Large intestine (tissue), 3 donors: ENCODE results near the gene DNAH17. TPM values are rescaled to one million over a fixed set of nuclear protein-coding genes. Genes with fewer than 3 reads are reported as not detected.

Experiments used
- DNase-seq, 2 donors: peaks; one replicate each; pipeline versions ENCODE4 v3.0.0 to v3.0.0-alpha.2; 2013
- H3K27ac ChIP-seq: one replicate; pipeline ENCODE4 v1.5.1; 2013; ENCODE audit warnings: low read length
- H3K27me3 ChIP-seq: 2 replicates; pipeline ENCODE4 v1.6.1; 2013; ENCODE audit warnings: low read length; ENCODE audit not compliant: control insufficient read depth, insufficient read depth
- H3K36me3 ChIP-seq: 2 replicates; pipeline ENCODE4 v1.6.1; 2013; ENCODE audit warnings: low read length; ENCODE audit not compliant: control insufficient read depth, insufficient read depth
- H3K4me1 ChIP-seq: one replicate; pipeline ENCODE4 v1.6.1; 2013; ENCODE audit warnings: low read length; ENCODE audit not compliant: control insufficient read depth, insufficient read depth
- H3K4me3 ChIP-seq: one replicate; pipeline ENCODE4 v1.5.1; 2013; ENCODE audit warnings: low read length
- H3K9me3 ChIP-seq: one replicate; pipeline ENCODE4 v1.6.1; 2013; ENCODE audit warnings: mild to moderate bottlenecking, low read depth, low read length, moderate library complexity; ENCODE audit not compliant: control insufficient read depth
- WGBS: methylation state at CpG from one replicate; pipeline ENCODE4 v1.1.5; 2013; ENCODE audit warnings: low lambda C conversion rate; ENCODE audit not compliant: insufficient coverage; 5-methylcytosine and 5-hydroxymethylcytosine counted together
- polyA plus RNA-seq: library from polyadenylated mRNA; unstranded; fragments of 120-200 nt; gene quantifications from one replicate; pipeline ENCODE4 v1.2.1, GENCODE V29; 2013

Gene DNAH17
- polyA plus RNA-seq, 1 donor = 4.4 TPM

DNA sequence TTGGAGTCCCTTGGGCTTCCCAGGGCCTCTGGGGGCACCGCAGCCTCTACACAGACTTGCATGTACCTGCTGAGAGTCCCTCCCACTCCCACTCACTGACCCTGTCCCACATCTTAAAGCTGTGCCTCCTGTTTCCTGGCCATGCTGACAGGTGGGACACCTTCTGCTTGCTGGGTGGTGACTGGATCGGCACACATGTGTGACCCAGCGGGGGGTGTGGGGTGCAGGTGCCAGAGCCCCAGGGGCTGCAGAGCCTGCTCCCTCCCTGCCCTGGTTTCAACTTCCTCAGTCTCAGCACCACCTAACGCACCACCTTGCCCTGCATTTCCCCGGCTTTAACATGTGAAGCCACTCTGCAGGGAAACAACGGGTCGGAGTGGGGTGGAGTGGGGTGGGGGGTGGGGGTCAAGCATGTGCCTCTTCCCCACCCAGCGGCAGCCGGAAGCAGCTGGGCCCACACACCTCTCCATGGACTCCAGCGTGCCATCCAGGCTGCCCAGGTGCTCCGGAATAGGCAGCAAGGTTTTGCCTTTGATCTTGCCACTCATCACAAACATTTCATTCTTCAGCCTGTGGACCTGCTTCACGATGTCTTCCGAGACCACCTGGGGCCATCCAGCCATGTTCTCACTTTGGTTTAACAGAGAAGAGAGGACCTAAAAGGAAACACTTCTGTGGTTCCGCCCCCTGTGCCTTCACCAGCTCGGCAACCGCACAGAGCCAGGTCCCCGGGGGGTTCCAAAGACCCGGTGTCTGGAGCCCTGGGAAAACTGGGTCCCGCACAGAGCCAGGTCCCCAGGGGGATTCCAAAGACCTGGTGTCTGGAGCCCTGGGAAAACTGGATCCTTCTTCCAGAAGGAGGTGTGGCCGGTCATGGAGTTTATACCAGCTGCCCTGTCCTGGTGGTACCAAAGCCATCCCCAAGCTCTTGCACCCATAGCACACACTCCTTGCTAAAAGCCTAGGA, 4.7 kb downstream of the DNAH17 start:
- no CpG with 5 or more reads among the region's 20 CpGs for WGBS

GRCh38 chr17:78571329-78571728, 5.9 kb downstream of the DNAH17 start:
- no peaks in the 10 kb centered on the region for H3K36me3 ChIP-seq
- no CpG with 5 or more reads among the region's 13 CpGs for WGBS
- H3K27ac ChIP-seq = no peak overlapping the region
- H3K4me3 ChIP-seq = no peak overlapping the region
- H3K27me3 ChIP-seq = peaks cover 4% of the 10 kb centered on the region
- no peak for DNase-seq
- H3K4me1 ChIP-seq = no peaks in the 10 kb centered on the region
- no peaks in the 10 kb centered on the region for H3K9me3 ChIP-seq

More for the DNA sequence above, 4.7 kb downstream of the DNAH17 start:
- Histone ChIP-seq H3K4me3 (no peak overlapping the region), H3K27me3 (no peaks in the 10 kb centered on the region), H3K9me3 (no peaks in the 10 kb centered on the region), H3K36me3 (no peaks in the 10 kb centered on the region), H3K4me1 (no peaks in the 10 kb centered on the region), H3K27ac (no peak overlapping the region)
- DNase-seq = no peak

GRCh38 chr17:78568494-78569115, 8.6 kb downstream of the DNAH17 start:
- Histone ChIP-seq H3K27me3 (peaks cover 5% of the 10 kb centered on the region), H3K4me1 (no peaks in the 10 kb centered on the region), H3K4me3 (no peak overlapping the region), H3K27ac (no peak overlapping the region), H3K36me3 (no peaks in the 10 kb centered on the region), H3K9me3 (no peaks in the 10 kb centered on the region)
- no CpG with 5 or more reads among the region's 16 CpGs for WGBS
- DNase-seq = no peak

DNA sequence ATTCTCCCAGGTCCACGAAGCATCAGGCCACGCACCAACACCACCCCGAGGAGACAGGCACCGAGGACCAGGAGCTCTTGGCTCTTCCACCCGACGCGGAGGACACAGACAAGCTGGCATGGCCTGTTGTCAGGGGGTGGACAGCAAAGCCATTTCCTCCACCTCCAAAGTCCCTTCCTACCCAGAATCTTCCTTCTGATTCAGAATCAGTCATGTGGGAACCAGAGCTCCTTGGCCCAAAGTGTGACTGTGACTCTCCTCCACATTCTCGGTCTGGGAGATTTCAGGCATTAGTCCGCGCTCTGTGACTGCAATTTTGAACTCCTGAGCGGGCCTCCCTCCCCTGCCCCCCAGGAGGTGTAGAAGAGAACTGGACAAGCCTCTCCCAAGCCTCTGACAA, 9.2 kb downstream of the DNAH17 start:
- WGBS = no CpG with 5 or more reads among the region's 11 CpGs
- Histone ChIP-seq H3K27me3 (peaks cover 5% of the 10 kb centered on the region), H3K27ac (no peak overlapping the region), H3K4me1 (no peaks in the 10 kb centered on the region), H3K9me3 (no peaks in the 10 kb centered on the region), H3K4me3 (no peak overlapping the region), H3K36me3 (no peaks in the 10 kb centered on the region)
- DNase-seq = no peak

DNA sequence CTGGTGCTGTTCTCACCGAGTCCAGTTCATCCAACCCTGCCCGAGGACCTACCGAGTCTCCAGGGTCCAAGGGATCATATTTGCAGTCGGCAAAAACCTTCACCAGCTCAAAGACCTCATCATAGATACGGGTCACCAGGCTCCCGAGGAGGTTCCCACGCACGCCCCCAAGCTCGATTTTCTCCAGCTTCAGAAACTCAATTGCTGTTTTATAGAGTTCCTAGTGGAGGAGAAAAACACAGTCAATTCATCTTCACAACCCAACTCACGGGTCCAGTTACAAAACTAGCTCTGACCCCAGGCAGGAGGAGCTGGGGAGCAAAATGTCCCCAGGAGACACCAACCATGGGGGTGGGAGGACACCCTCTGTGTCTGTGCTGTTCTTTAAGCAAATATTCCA, 10.2 kb downstream of the DNAH17 start:
- Histone ChIP-seq H3K4me1 (no peaks in the 10 kb centered on the region), H3K36me3 (no peaks in the 10 kb centered on the region), H3K27me3 (peaks cover 5% of the 10 kb centered on the region), H3K4me3 (no peak overlapping the region), H3K27ac (no peak overlapping the region), H3K9me3 (no peaks in the 10 kb centered on the region)
- no peak for DNase-seq
- WGBS = no CpG with 5 or more reads among the region's 10 CpGs

- H3K27ac ChIP-seq = no peak overlapping the region
- H3K4me3 ChIP-seq = no peak overlapping the region
- H3K9me3 ChIP-seq = no peaks in the 10 kb centered on the region
- no peaks in the 10 kb centered on the region for H3K36me3 ChIP-seq
- H3K4me1 ChIP-seq = no peaks in the 10 kb centered on the region
- DNase-seq = no peak
- 85% methylated on average over 12 of the region's 22 CpGs for WGBS
- H3K27me3 ChIP-seq = peaks cover 5% of the 10 kb centered on the region
Measured at GRCh38 chr17:78563189-78564145, 13.7 kb downstream of the DNAH17 start.

- no CpG with 5 or more reads among the region's 7 CpGs for WGBS
Measured at GRCh38 chr17:78562734-78563133, 14.5 kb downstream of the DNAH17 start.

DNA sequence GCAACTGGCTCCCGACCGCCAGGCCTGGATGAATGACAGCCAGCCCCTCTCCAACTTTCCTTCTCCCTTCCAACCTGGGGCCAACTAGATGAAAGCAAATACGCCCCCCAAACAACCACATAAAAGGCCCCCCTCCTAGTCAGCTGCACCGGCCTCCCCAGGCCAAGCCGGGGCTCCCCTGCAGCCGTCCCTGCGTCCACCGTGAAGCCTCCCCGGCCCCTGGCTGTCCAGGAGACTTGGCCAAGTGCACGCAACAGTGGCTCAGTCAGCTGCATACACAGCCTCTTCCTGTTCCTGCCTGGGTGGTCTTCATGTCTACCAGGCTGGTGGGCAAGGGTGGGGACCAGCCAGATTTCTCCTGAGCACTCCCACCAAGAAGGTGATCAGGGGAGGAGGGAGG, 16.0 kb downstream of the DNAH17 start:
- no peak for DNase-seq
- Histone ChIP-seq H3K27me3 (no peaks in the 10 kb centered on the region), H3K27ac (no peak overlapping the region), H3K4me3 (no peak overlapping the region), H3K9me3 (no peaks in the 10 kb centered on the region), H3K4me1 (no peaks in the 10 kb centered on the region), H3K36me3 (no peaks in the 10 kb centered on the region)
- no CpG with 5 or more reads among the region's 10 CpGs for WGBS

More at GRCh38 chr17:78562734-78563133, 14.5 kb downstream of the DNAH17 start:
- H3K9me3 ChIP-seq = no peaks in the 10 kb centered on the region
- no peaks in the 10 kb centered on the region for H3K36me3 ChIP-seq
- no peak overlapping the region for H3K27ac ChIP-seq
- DNase-seq = no peak
- H3K4me1 ChIP-seq = no peaks in the 10 kb centered on the region
- H3K4me3 ChIP-seq = no peak overlapping the region
- peaks cover 5% of the 10 kb centered on the region for H3K27me3 ChIP-seq

DNA sequence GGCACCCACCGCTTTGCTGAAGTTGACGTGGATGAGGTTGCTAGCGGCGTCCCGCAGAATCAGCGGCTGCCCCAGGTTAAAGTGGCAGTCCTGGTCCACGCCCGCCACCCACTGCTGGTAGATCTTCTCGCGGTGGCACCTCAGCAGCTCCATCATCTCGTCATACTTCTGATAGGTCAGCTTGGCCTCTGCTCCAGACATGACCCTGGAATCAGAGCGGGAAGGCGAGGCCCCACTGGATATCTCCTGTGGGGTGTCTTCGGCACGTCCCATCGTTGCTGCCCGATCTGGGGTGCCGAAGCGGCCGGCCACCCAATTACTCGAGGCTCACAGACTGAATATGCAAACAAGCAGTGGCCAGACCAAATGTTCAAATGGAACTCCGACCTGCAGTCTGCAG, 16.5 kb downstream of the DNAH17 start:
- H3K4me1 ChIP-seq = no peaks in the 10 kb centered on the region
- no CpG with 5 or more reads among the region's 22 CpGs for WGBS
- H3K27me3 ChIP-seq = no peaks in the 10 kb centered on the region
- no peak for DNase-seq
- no peaks in the 10 kb centered on the region for H3K36me3 ChIP-seq
- H3K27ac ChIP-seq = no peak overlapping the region
- no peaks in the 10 kb centered on the region for H3K9me3 ChIP-seq
- H3K4me3 ChIP-seq = no peak overlapping the region
